Liver (tissue), 10 donors: ENCODE measurements around the gene PIGP. TPM values are rescaled to one million over a fixed set of nuclear protein-coding genes. Genes with fewer than 3 reads are reported as not detected.

ENCODE experiments used
- DNase-seq: peaks from one replicate; pipeline ENCODE4 v3.0.0-alpha.2; 2017; ENCODE audit warnings: low spot score
- H3K27ac ChIP-seq, 2 donors: one replicate each; pipeline ENCODE4 v1.7.0; 2013; ENCODE audit warnings: inconsistent platforms in 2 of 2, low read length in 2 of 2, control low read depth in 1 of 2, low read depth in 1 of 2, mild to moderate bottlenecking in 1 of 2
- H3K27me3 ChIP-seq, 4 donors: one replicate each; pipeline versions ENCODE4 v1.6.1 to v1.7.0; 2013; ENCODE audit warnings: low read length in 3 of 4, inconsistent platforms in 1 of 4, mild to moderate bottlenecking in 1 of 4, moderate library complexity in 1 of 4; ENCODE audit not compliant: control insufficient read depth in 4 of 4, insufficient read depth in 4 of 4
- H3K36me3 ChIP-seq, 4 donors: one replicate each; pipeline versions ENCODE4 v1.6.1 to v1.7.0; 2013; ENCODE audit warnings: low read length in 3 of 4, mild to moderate bottlenecking in 3 of 4, low read depth in 1 of 4, moderate library complexity in 1 of 4; ENCODE audit not compliant: control insufficient read depth in 4 of 4, insufficient read depth in 3 of 4
- H3K4me1 ChIP-seq, 4 donors: one replicate each; pipeline versions ENCODE4 v1.6.1 to v1.7.0; 2013; ENCODE audit warnings: low read length in 3 of 4, mild to moderate bottlenecking in 3 of 4, moderate library complexity in 1 of 4; ENCODE audit not compliant: control insufficient read depth in 4 of 4, insufficient read depth in 4 of 4
- H3K4me3 ChIP-seq, 3 donors: one replicate each; pipeline versions ENCODE4 v1.6.1 to v1.7.0; 2013; ENCODE audit warnings: low read length in 3 of 3, control low read depth in 1 of 3, low read depth in 1 of 3, mild to moderate bottlenecking in 1 of 3
- H3K9ac ChIP-seq, 2 donors: one replicate each; pipeline ENCODE4 v1.7.0; 2013; ENCODE audit warnings: low read length in 2 of 2, mild to moderate bottlenecking in 2 of 2, moderate library complexity in 2 of 2, control low read depth in 1 of 2, low read depth in 1 of 2
- H3K9me3 ChIP-seq, 4 donors: one replicate each; pipeline versions ENCODE4 v1.6.1 to v1.7.0; 2013; ENCODE audit warnings: low read length in 3 of 4; ENCODE audit not compliant: control insufficient read depth in 4 of 4
- FOXA1 ChIP-seq: IDR thresholded peaks from 2 replicates; pipeline ENCODE4 v1.6.1; 2016; ENCODE audit warnings: antibody characterized with exemption
- HNF4G ChIP-seq: IDR thresholded peaks from 2 replicates; pipeline ENCODE4 v1.6.1; 2016; ENCODE audit warnings: antibody characterized with exemption
- RXRA ChIP-seq, 2 donors: IDR thresholded peaks; 2 replicates each; pipeline ENCODE4 v1.6.1; 2017 to 2018; ENCODE audit warnings: antibody characterized with exemption in 2 of 2, mild to moderate bottlenecking in 1 of 2
- YY1 ChIP-seq: IDR thresholded peaks from 2 replicates; pipeline ENCODE4 v1.6.1; 2016; ENCODE audit warnings: antibody characterized with exemption, mild to moderate bottlenecking
- WGBS: extraction: QIAGEN DNeasy Blood & Tissue Kit; methylation state at CpG from one replicate; pipeline ENCODE4 v1.1.7; 2013; 5-methylcytosine and 5-hydroxymethylcytosine counted together
- polyA plus RNA-seq, 2 donors: library from polyadenylated mRNA; stranded (reverse) in 1 of 2; unstranded in 1 of 2; fragments of 200-250 nt in 1 of 2; fragments of >200 nt in 1 of 2; fragmentation: Nextera tagmentation in 1 of 2; extraction: Ambion mirVana in 1 of 2; gene quantifications; one replicate each; pipeline versions ENCODE4 v1.2.1 to v1.2.3, GENCODE V29; 2013 to 2015
- small RNA-seq: library from RNA; depleted of rRNA; stranded (forward); fragments of <200 nt; gene quantifications from one replicate; pipeline ENCODE3, GENCODE V24; 2014
- total RNA-seq, 2 donors: library from RNA; depleted of rRNA; stranded (reverse); fragments of >200 nt; gene quantifications; one replicate each; pipeline ENCODE4 v1.2.3, GENCODE V29; 2014
- TF ChIP-seq, protein P1 (sequence below): IDR thresholded peaks from 2 replicates; pipeline ENCODE4 v1.6.1; 2016; ENCODE audit warnings: antibody characterized with exemption
- donor health status: healthy.
- donor health status: healthy.
- donor health status: healthy.
- donor health status: healthy.
- donor health status: healthy.

Gene PIGP
- total and polyA plus RNA-seq, 4 donors: 3.8 to 26.2 (median 11.7) TPM

DNA sequence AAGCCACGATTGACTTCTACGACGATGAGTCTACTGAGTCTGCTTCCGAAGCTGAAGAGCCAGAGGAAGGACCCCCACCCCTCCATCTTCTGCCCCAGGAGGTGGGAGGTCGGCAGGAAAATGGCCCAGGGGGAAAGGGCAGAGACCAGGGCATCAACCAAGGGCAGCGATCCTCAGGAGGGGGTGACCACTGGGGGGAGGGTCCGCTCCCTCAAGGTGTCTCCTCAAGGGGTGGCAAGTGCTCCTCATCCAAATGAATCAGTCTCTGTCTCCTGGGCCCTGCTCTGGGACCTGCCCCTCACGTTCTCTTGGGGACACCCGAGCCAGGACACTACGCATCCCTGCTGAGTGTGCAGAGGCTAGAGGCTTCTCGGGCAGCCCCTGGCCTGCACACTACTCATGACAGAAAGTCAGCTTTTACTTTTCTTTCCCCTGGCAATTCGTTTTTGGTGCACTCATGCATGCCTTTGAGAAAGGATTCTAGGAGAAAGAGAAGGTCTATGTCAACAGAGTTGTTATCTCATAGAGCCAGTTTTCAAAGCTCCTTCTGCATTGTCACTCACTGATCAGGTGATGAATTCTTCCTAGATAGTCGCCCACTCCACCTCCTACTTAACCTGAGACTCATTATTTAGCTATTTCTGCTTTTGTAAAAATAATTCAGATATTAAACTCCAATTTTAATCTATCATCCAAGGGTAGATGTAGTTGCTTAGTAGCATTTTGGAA lies 54.8 kb downstream of the PIGP start:
- H3K4me3 ChIP-seq: no peak overlapping the region
- no peak for TF ChIP-seq RXRA (IDR thresholded peaks at IDR 0.05)
- TF ChIP-seq FOXA1: no peak
- no peak for TF ChIP-seq HNF4G
- TF ChIP-seq, protein P1, sequence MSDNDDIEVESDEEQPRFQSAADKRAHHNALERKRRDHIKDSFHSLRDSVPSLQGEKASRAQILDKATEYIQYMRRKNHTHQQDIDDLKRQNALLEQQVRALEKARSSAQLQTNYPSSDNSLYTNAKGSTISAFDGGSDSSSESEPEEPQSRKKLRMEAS: no peak
- TF ChIP-seq YY1: no peak
- no peak for DNase-seq
- H3K9ac ChIP-seq: no peak overlapping the region
- no peak overlapping the region for H3K27ac ChIP-seq
- no peaks in the 10 kb centered on the region for H3K27me3 ChIP-seq
- no peaks in the 10 kb centered on the region for H3K9me3 ChIP-seq
- 76% methylated on average over 13 of the region's 13 CpGs for WGBS
- no peaks in the 10 kb centered on the region for H3K4me1 ChIP-seq
- H3K36me3 ChIP-seq: no peaks in the 10 kb centered on the region

Small RNA genes within 50 kb of the gene (small RNA-seq; reads per million reads assigned to genes)
- not detected for gene RNU6-696P

Other genes starting within 250 kb of the PIGP start
- gene HLCS, start 106.4 kb downstream of the PIGP start, total RNA-seq: 10 to 100 TPM in 1 of 2 donors, 1 to 10 TPM in 1; 8.1 to 22.5 TPM
- gene HLCS, start 106.4 kb downstream of the PIGP start, polyA plus RNA-seq: 1 to 10 TPM; 6.6 to 8.4 TPM
- under 1 TPM in 1 of 2 donors, not detected in 1; 0.08 TPM for gene RIPPLY3, start 66.4 kb downstream of the PIGP start, total RNA-seq
- under 1 TPM; 0.13 to 0.21 TPM for gene RIPPLY3, start 66.4 kb downstream of the PIGP start, polyA plus RNA-seq
- 10 to 100 TPM; 69.8 to 96.1 TPM for gene TTC3, start 183 bp upstream of the PIGP start, total RNA-seq
- gene TTC3, start 183 bp upstream of the PIGP start, polyA plus RNA-seq: 10 to 100 TPM; 27.2 to 44.6 TPM
- gene VPS26C, start 194.3 kb upstream of the PIGP start, total RNA-seq: 10 to 100 TPM; 25.1 to 37.7 TPM
- gene VPS26C, start 194.3 kb upstream of the PIGP start, polyA plus RNA-seq: 10 to 100 TPM; 16.3 to 20.5 TPM